Gastroesophageal sphincter (tissue), 3 donors: Measurements from ENCODE around the gene FXYD6.

Experiments
- CTCF ChIP-seq, 4 experiments: fragments of 200-600 bp in 2 of 4; fragments of 450-650 bp in 2 of 4; sonication (generic) in 1 of 4; IDR thresholded peaks; one replicate each; pipeline ENCODE4 v1.5.1; 2017 to 2019; ENCODE audit warnings: antibody characterized with exemption in 4 of 4, mild to moderate bottlenecking in 2 of 4, moderate library complexity in 2 of 4
- EP300 ChIP-seq: sonication (generic); formaldehyde crosslinking; IDR thresholded peaks from one replicate; pipeline ENCODE4 v1.6.1; 2017; ENCODE audit warnings: antibody characterized with exemption, mild to moderate bottlenecking
- POLR2A ChIP-seq, 2 donors: fragments of 450-650 bp; IDR thresholded peaks; one replicate each; pipeline ENCODE4 v1.6.1; 2017; ENCODE audit warnings: antibody characterized with exemption in 2 of 2, mild to moderate bottlenecking in 2 of 2, moderate library complexity in 1 of 2
- POLR2AphosphoS5 ChIP-seq: sonication (generic); formaldehyde crosslinking; IDR thresholded peaks from one replicate; pipeline ENCODE4 v1.6.1; 2017; ENCODE audit warnings: antibody characterized with exemption

- TF ChIP-seq CTCF (IDR thresholded peaks at IDR 0.05) (no peak), POLR2AphosphoS5 (no peak), POLR2A (IDR thresholded peaks at IDR 0.05) (no peak), EP300 (no peak)
Observed at GRCh38 chr11:117837791-117838190, 38.7 kb downstream of the FXYD6 start.
